ENCODE results near the gene PUSL1.

PUSL1 gene

DNA sequence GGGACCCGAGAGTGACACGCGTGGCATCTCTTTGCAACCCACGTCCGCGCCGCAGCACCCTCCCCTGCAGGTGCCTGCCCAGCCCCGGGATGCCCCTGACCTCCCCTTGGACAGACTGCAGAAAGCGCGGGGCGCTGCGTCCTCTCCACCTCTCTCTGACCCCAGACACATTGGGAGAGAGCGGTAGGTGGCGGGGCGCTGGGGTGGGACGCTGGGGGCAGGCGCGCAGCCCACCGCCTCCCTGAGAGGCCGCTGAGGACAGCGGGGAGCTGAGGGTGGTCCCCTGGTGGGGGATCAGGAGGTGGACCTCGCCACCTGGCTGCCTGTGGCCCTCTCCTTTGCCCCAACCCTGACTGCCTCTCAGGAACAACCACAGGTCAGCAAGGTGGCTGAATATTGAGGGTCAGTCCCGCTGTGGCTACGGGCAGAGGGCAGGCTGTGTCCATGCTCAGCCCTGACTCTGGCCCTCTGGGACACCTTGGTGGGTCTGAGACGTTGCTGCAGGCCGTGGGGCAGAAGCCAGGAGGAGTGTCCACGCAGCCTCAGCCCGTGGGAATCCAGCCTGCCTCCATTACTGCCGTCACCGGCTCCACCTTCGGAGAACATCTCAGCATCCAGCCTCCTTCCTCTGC is 34.0 kb upstream of the PUSL1 start:
- H4K91ac ChIP-seq (ENCODE audit: low read length) = peak overlapping the region; percentile 34
- whole genome bisulfite sequencing = 38% methylated on average over 22 of the region's 31 CpGs
- no peak overlapping the region for H3K27ac ChIP-seq (ENCODE audit: low read length, poor library complexity, severe bottlenecking)
- peaks cover 12% of the 10 kb centered on the region for H3K79me1 ChIP-seq (replicated peaks; ENCODE audit: low read length, poor library complexity, severe bottlenecking)
- peak overlapping the region; percentile 88 to 96 for H3K18ac ChIP-seq (ENCODE audit: low read depth in 1 of 2, low read length in 2 of 2)
- H3K23ac ChIP-seq (ENCODE audit: low read length in 2 of 2) = peak overlapping the region in 1 of 2 experiments; percentile 54
- H3K36me3 ChIP-seq (ENCODE audit: control insufficient read depth in 1 of 2, insufficient read depth in 2 of 2, low read depth in 1 of 2, low read length in 2 of 2) = peaks cover 3 to 18% of the 10 kb centered on the region in 2 experiments
- no peak for DNase-seq
- H3K14ac ChIP-seq (ENCODE audit: low read length in 2 of 2) = peak overlapping the region in 1 of 2 experiments; percentile 97
- no peak overlapping the region for H2BK5ac ChIP-seq (ENCODE audit: low read depth, low read length, poor library complexity, severe bottlenecking)
- H2BK12ac ChIP-seq (ENCODE audit: low read length in 2 of 2) = peak overlapping the region in 1 of 2 experiments; percentile 54
- peak overlapping the region; percentile 89 for H3K4me2 ChIP-seq (ENCODE audit: low read length, poor library complexity, severe bottlenecking)
- H3K27me3 ChIP-seq (ENCODE audit: control insufficient read depth in 1 of 2, insufficient read depth in 1 of 2, low read length in 2 of 2) = no peaks in the 10 kb centered on the region
- H3K9me3 ChIP-seq (ENCODE audit: control insufficient read depth, low read length) = no peaks in the 10 kb centered on the region
- H2AK5ac ChIP-seq (ENCODE audit: low read length, severe bottlenecking) = peak overlapping the region; percentile 1
- no peak overlapping the region for H2BK15ac ChIP-seq (ENCODE audit: low read depth, poor library complexity, severe bottlenecking)
- peaks cover 50% of the 10 kb centered on the region for H3K4me1 ChIP-seq (ENCODE audit: control insufficient read depth, insufficient read depth, low read depth, low read length)
- peak overlapping the region; percentile 71 to 87 for H3K4me3 ChIP-seq (ENCODE audit: insufficient read depth in 1 of 2, low read depth in 1 of 2, low read length in 2 of 2)
- H3K4ac ChIP-seq (ENCODE audit: low read depth in 1 of 2, low read length in 2 of 2) = peak overlapping the region; percentile 20 to 22
- peak overlapping the region; percentile 73 for H3K9ac ChIP-seq (ENCODE audit: low read length)
- peak overlapping the region; percentile 91 for H2AFZ ChIP-seq (ENCODE audit: low read depth, low read length)
- no peak overlapping the region for H2BK120ac ChIP-seq (ENCODE audit: low read depth, low read length)
- peak overlapping the region; percentile 45 for H4K8ac ChIP-seq (ENCODE audit: low read length)

DNA sequence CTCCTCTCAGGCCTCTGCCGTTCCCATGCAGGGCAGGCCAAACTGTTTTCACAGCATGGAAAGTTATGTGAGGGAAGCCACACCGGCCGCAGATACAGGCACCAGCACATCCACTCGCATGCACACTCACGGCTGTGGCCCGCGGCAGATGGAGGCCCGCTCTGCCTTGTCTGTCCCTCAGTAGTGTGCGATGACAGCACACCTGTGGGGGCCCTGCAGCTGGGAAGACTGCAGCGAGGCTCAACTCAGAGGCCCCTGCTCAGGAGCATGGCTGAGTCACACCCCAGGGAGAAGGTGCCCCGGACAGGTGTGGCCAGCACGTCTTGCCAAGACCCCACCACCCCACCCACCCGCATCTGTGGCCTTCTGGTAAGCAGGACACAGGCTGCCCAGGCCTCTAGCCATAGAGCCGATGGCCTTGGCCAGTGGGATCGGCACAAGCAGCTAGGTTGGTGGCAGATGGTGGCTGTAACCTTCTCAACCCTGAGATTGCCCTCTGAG is 33.4 kb upstream of the PUSL1 start:
- H3K79me1 ChIP-seq (replicated peaks; ENCODE audit: low read length, poor library complexity, severe bottlenecking) = peaks cover 12% of the 10 kb centered on the region

DNA sequence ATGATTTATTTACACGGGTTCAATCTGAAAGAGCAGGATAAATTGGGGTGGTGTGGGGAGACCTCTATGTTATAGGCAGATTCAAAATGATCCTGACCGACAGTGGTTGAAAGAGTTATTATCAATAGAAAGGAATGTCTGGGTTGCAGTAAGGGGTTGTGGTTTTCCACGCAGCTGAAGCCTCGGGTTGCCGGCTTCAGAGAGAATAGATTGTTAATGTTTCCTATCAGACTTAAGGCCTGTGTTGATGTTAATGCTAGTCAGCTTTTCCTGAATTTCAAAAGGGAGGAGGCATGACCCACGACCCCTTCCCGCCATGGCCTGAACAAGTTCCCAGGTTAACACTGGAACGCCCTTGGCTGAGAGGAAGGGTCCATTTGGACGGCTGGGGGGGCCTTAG is 32.6 kb upstream of the PUSL1 start:
- no peak overlapping the region for H2BK120ac ChIP-seq (ENCODE audit: low read depth, low read length)
- no peak overlapping the region for H3K4ac ChIP-seq (ENCODE audit: low read depth in 1 of 2, low read length in 2 of 2)
- peaks cover 3 to 15% of the 10 kb centered on the region in 2 experiments for H3K36me3 ChIP-seq (ENCODE audit: control insufficient read depth in 1 of 2, insufficient read depth in 2 of 2, low read depth in 1 of 2, low read length in 2 of 2)
- H2BK15ac ChIP-seq (ENCODE audit: low read depth, poor library complexity, severe bottlenecking) = peak overlapping the region; percentile 9
- 78% methylated on average over 9 of the region's 9 CpGs for WGBS
- H3K9me3 ChIP-seq (ENCODE audit: control insufficient read depth, low read length) = no peaks in the 10 kb centered on the region
- H3K18ac ChIP-seq (ENCODE audit: low read depth in 1 of 2, low read length in 2 of 2) = no peak overlapping the region
- no peak overlapping the region for H3K4me3 ChIP-seq (ENCODE audit: insufficient read depth in 1 of 2, low read depth in 1 of 2, low read length in 2 of 2)
- no peaks in the 10 kb centered on the region for H3K27me3 ChIP-seq (ENCODE audit: control insufficient read depth in 1 of 2, insufficient read depth in 1 of 2, low read length in 2 of 2)
- peak overlapping the region; percentile 81 for H2AK5ac ChIP-seq (ENCODE audit: low read length, severe bottlenecking)
- H3K4me1 ChIP-seq (ENCODE audit: control insufficient read depth, insufficient read depth, low read depth, low read length) = peaks cover 40% of the 10 kb centered on the region
- H3K9ac ChIP-seq (ENCODE audit: low read length) = no peak overlapping the region
- peak overlapping the region; percentile 70 for H3K27ac ChIP-seq (ENCODE audit: low read length, poor library complexity, severe bottlenecking)
- H2AFZ ChIP-seq (ENCODE audit: low read depth, low read length) = no peak overlapping the region
- no peak overlapping the region for H4K8ac ChIP-seq (ENCODE audit: low read length)
- no peak overlapping the region for H3K23ac ChIP-seq (ENCODE audit: low read length in 2 of 2)
- no peak overlapping the region for H4K91ac ChIP-seq (ENCODE audit: low read length)
- H2BK12ac ChIP-seq (ENCODE audit: low read length in 2 of 2) = no peak overlapping the region
- H2BK5ac ChIP-seq (ENCODE audit: low read depth, low read length, poor library complexity, severe bottlenecking) = no peak overlapping the region
- DNase-seq = peak; percentile 68
- peaks cover 12% of the 10 kb centered on the region for H3K79me1 ChIP-seq (replicated peaks; ENCODE audit: low read length, poor library complexity, severe bottlenecking)
- H3K4me2 ChIP-seq (ENCODE audit: low read length, poor library complexity, severe bottlenecking) = peak overlapping the region; percentile 10
- no peak overlapping the region for H3K14ac ChIP-seq (ENCODE audit: low read length in 2 of 2)

More for the DNA sequence above, 33.4 kb upstream of the PUSL1 start:
- Histone ChIP-seq H3K18ac (ENCODE audit: low read depth in 1 of 2, low read length in 2 of 2) (peak overlapping the region in 1 of 2 experiments; percentile 96), H2AK5ac (ENCODE audit: low read length, severe bottlenecking) (peak overlapping the region; percentile 1), H3K14ac (ENCODE audit: low read length in 2 of 2) (no peak overlapping the region), H2BK5ac (ENCODE audit: low read depth, low read length, poor library complexity, severe bottlenecking) (no peak overlapping the region), H3K27ac (ENCODE audit: low read length, poor library complexity, severe bottlenecking) (no peak overlapping the region), H2AFZ (ENCODE audit: low read depth, low read length) (no peak overlapping the region), H3K4me2 (ENCODE audit: low read length, poor library complexity, severe bottlenecking) (no peak overlapping the region), H2BK120ac (ENCODE audit: low read depth, low read length) (no peak overlapping the region), H4K91ac (ENCODE audit: low read length) (peak overlapping the region; percentile 34), H3K4ac (ENCODE audit: low read depth in 1 of 2, low read length in 2 of 2) (peak overlapping the region in 1 of 2 experiments; percentile 20), H2BK15ac (ENCODE audit: low read depth, poor library complexity, severe bottlenecking) (no peak overlapping the region), H3K27me3 (ENCODE audit: control insufficient read depth in 1 of 2, insufficient read depth in 1 of 2, low read length in 2 of 2) (no peaks in the 10 kb centered on the region), H3K4me1 (ENCODE audit: control insufficient read depth, insufficient read depth, low read depth, low read length) (peaks cover 48% of the 10 kb centered on the region), H3K9me3 (ENCODE audit: control insufficient read depth, low read length) (no peaks in the 10 kb centered on the region), H4K8ac (ENCODE audit: low read length) (peak overlapping the region; percentile 45), H3K23ac (ENCODE audit: low read length in 2 of 2) (no peak overlapping the region), H3K4me3 (ENCODE audit: insufficient read depth in 1 of 2, low read depth in 1 of 2, low read length in 2 of 2) (peak overlapping the region in 1 of 2 experiments; percentile 87), H3K9ac (ENCODE audit: low read length) (peak overlapping the region; percentile 73), H2BK12ac (ENCODE audit: low read length in 2 of 2) (peak overlapping the region in 1 of 2 experiments; percentile 27), H3K36me3 (ENCODE audit: control insufficient read depth in 1 of 2, insufficient read depth in 2 of 2, low read depth in 1 of 2, low read length in 2 of 2) (peaks cover 3 to 18% of the 10 kb centered on the region in 2 experiments)
- no peak for DNase-seq
- WGBS = 96% methylated on average over 14 of the region's 15 CpGs

DNA sequence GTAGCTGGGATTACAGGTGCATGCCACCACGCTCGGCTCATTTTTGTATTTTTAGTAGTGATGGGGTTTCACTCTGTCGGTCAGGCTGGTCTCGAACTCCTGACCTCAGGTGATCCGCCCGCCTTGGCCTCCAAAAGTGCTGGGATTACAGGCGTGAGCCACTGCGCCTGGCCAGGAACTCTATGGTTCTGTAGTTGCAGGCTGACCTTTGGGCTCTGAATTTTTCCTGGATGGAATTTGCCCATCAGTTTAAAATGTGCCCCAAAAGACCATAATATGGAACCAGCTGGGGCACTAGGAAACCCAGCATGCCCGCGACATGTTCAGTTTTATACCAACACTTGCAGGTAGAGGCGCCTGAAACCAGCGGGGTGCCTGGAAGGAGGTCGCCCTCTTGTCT is 29.8 kb upstream of the PUSL1 start:
- H2BK5ac ChIP-seq (ENCODE audit: low read depth, low read length, poor library complexity, severe bottlenecking) = no peak overlapping the region
- H3K36me3 ChIP-seq (ENCODE audit: control insufficient read depth in 1 of 2, insufficient read depth in 2 of 2, low read depth in 1 of 2, low read length in 2 of 2) = peaks cover 0 to 4% of the 10 kb centered on the region in 2 experiments
- no peak overlapping the region for H4K91ac ChIP-seq (ENCODE audit: low read length)
- H3K9me3 ChIP-seq (ENCODE audit: control insufficient read depth, low read length) = no peaks in the 10 kb centered on the region
- no peak overlapping the region for H3K4me3 ChIP-seq (ENCODE audit: insufficient read depth in 1 of 2, low read depth in 1 of 2, low read length in 2 of 2)
- no peak overlapping the region for H2AK5ac ChIP-seq (ENCODE audit: low read length, severe bottlenecking)
- no peak overlapping the region for H2BK12ac ChIP-seq (ENCODE audit: low read length in 2 of 2)
- H3K27me3 ChIP-seq (ENCODE audit: control insufficient read depth in 1 of 2, insufficient read depth in 1 of 2, low read length in 2 of 2) = no peaks in the 10 kb centered on the region
- no peak overlapping the region for H3K27ac ChIP-seq (ENCODE audit: low read length, poor library complexity, severe bottlenecking)
- no peak overlapping the region for H2BK15ac ChIP-seq (ENCODE audit: low read depth, poor library complexity, severe bottlenecking)
- peaks cover 12% of the 10 kb centered on the region for H3K79me1 ChIP-seq (replicated peaks; ENCODE audit: low read length, poor library complexity, severe bottlenecking)
- no peak overlapping the region for H2AFZ ChIP-seq (ENCODE audit: low read depth, low read length)
- 94% methylated on average over 13 of the region's 13 CpGs for WGBS
- H2BK120ac ChIP-seq (ENCODE audit: low read depth, low read length) = no peak overlapping the region
- peaks cover 37% of the 10 kb centered on the region for H3K4me1 ChIP-seq (ENCODE audit: control insufficient read depth, insufficient read depth, low read depth, low read length)
- no peak overlapping the region for H3K9ac ChIP-seq (ENCODE audit: low read length)
- no peak overlapping the region for H3K4me2 ChIP-seq (ENCODE audit: low read length, poor library complexity, severe bottlenecking)
- H3K23ac ChIP-seq (ENCODE audit: low read length in 2 of 2) = no peak overlapping the region
- no peak overlapping the region for H3K4ac ChIP-seq (ENCODE audit: low read depth in 1 of 2, low read length in 2 of 2)
- H4K8ac ChIP-seq (ENCODE audit: low read length) = no peak overlapping the region
- no peak for DNase-seq
- H3K18ac ChIP-seq (ENCODE audit: low read depth in 1 of 2, low read length in 2 of 2) = no peak overlapping the region
- H3K14ac ChIP-seq (ENCODE audit: low read length in 2 of 2) = no peak overlapping the region

Measured in mesenchymal stem cell (in vitro differentiated cells and primary cell).